GM12891 (cell line): ENCODE measurements around the gene RIMS1.

Experiments
- PAX5 ChIP-seq: IDR thresholded peaks from 2 replicates; pipeline ENCODE4 v1.6.1; 2011; ENCODE audit warnings: low read length, moderate library complexity, mild to moderate bottlenecking; ENCODE audit not compliant: insufficient read depth, severe bottlenecking
- POLR2A ChIP-seq: IDR thresholded peaks from 2 replicates; pipeline ENCODE4 v1.6.1; 2011; ENCODE audit warnings: low read depth, low read length, control low read depth
- POLR2AphosphoS5 ChIP-seq: IDR thresholded peaks from 2 replicates; pipeline ENCODE4 v1.6.1; 2011; ENCODE audit warnings: low read depth, low read length, control low read depth
- POU2F2 ChIP-seq: IDR thresholded peaks from 2 replicates; pipeline ENCODE4 v1.6.1; 2011; ENCODE audit warnings: low read depth, mild to moderate bottlenecking, control low read depth, low read length, moderate library complexity
- SPI1 ChIP-seq: IDR thresholded peaks from 2 replicates; pipeline ENCODE4 v1.6.1; 2011; ENCODE audit warnings: low read depth, low read length, control low read depth
- TAF1 ChIP-seq: IDR thresholded peaks from 2 replicates; pipeline ENCODE4 v1.6.1; 2011; ENCODE audit warnings: low read depth, low read length, control low read depth

- TF ChIP-seq POLR2A, result no peak
- TF ChIP-seq TAF1, result no peak
- TF ChIP-seq POLR2AphosphoS5, result no peak
- TF ChIP-seq POU2F2, result peak; percentile 82
- peak; percentile 96 for TF ChIP-seq SPI1
- TF ChIP-seq PAX5, result no peak
These were observed 496.5 kb downstream of the RIMS1 start for GRCh38 chr6:72382602-72383529.
